Activated CD4-positive, alpha-beta T cell treated with anti-CD3 and anti-CD28 coated beads, Interleukin-2, amount 50 U/mL, for 48 hours (primary cell): ENCODE results near the gene ACSBG1.

ENCODE experiments used
- DNase-seq, 2 experiments: peaks; one replicate each; pipeline ENCODE4 v3.0.0-alpha.2; 2020

ACSBG1 gene

GRCh38 chr15:78234515-78235040, at the start of gene ACSBG1:
ACSBG1 (minus strand) TSS chr15:78234565; CDS start chr15:78234501, 64 bp downstream.
- no peak for DNase-seq

- DNase-seq, result no peak
Measured at GRCh38 chr15:78282324-78282723, 48.0 kb upstream of the ACSBG1 start.

- DNase-seq, result no peak
Measured at GRCh38 chr15:78280319-78281072, 46.1 kb upstream of the ACSBG1 start.

- DNase-seq, result no peak
Measured at GRCh38 chr15:78276064-78276943, 41.9 kb upstream of the ACSBG1 start.

GRCh38 chr15:78274994-78275393, 40.6 kb upstream of the ACSBG1 start:
- DNase-seq, result no peak

- no peak for DNase-seq
Measured at GRCh38 chr15:78272776-78273175, 38.4 kb upstream of the ACSBG1 start.

- no peak for DNase-seq
Measured at GRCh38 chr15:78272316-78272715, 38.0 kb upstream of the ACSBG1 start.

- DNase-seq, result no peak
Measured at GRCh38 chr15:78266806-78267205, 32.4 kb upstream of the ACSBG1 start.

GRCh38 chr15:78266229-78266628, 31.9 kb upstream of the ACSBG1 start:
- DNase-seq, result no peak

GRCh38 chr15:78265752-78266224, 31.4 kb upstream of the ACSBG1 start:
- DNase-seq, result no peak

- no peak for DNase-seq
Measured at GRCh38 chr15:78265137-78265460, 30.7 kb upstream of the ACSBG1 start.

- DNase-seq, result peak; percentile 53 to 59
Measured at GRCh38 chr15:78264304-78265136, 30.2 kb upstream of the ACSBG1 start, which contains the start of gene DNAJA4. DNAJA4 (plus strand) TSS chr15:78264562; CDS start chr15:78264764, 202 bp downstream.

- no peak for DNase-seq
Measured at GRCh38 chr15:78263907-78264303, 29.5 kb upstream of the ACSBG1 start.

GRCh38 chr15:78263351-78263781, 29.0 kb upstream of the ACSBG1 start:
- DNase-seq, result no peak

- no peak for DNase-seq
Measured at GRCh38 chr15:78261062-78261461, 26.7 kb upstream of the ACSBG1 start.

- no peak for DNase-seq
Measured at GRCh38 chr15:78260489-78260888, 26.1 kb upstream of the ACSBG1 start.

GRCh38 chr15:78259232-78259631, 24.9 kb upstream of the ACSBG1 start:
- no peak for DNase-seq

- DNase-seq, result no peak
Measured at GRCh38 chr15:78257681-78258080, 23.3 kb upstream of the ACSBG1 start.

- no peak for DNase-seq
Measured at GRCh38 chr15:78256044-78256437, 21.7 kb upstream of the ACSBG1 start.

- DNase-seq, result no peak
Measured at GRCh38 chr15:78255421-78256043, 21.2 kb upstream of the ACSBG1 start.

- no peak for DNase-seq
Measured at GRCh38 chr15:78251136-78251535, 16.8 kb upstream of the ACSBG1 start.

- DNase-seq, result no peak
Measured at GRCh38 chr15:78249131-78249530, 14.8 kb upstream of the ACSBG1 start.
